Mammary epithelial cell (primary cell): Measurements from ENCODE around the gene LTB.

Experiments used
- CTCF ChIP-seq, 2 donors: IDR thresholded peaks in 1 of 2; conservative IDR thresholded peaks in 1 of 2; 2 replicates each; pipeline ENCODE4 v1.5.1; 2011 to 2012; ENCODE audit warnings: inconsistent platforms in 2 of 2, low read length in 2 of 2, mild to moderate bottlenecking in 2 of 2, control low read depth in 1 of 2, low read depth in 1 of 2; ENCODE audit not compliant: insufficient read depth in 1 of 2; ENCODE audit errors: extremely low read depth in 1 of 2
- EZH2 ChIP-seq: IDR thresholded peaks from 2 replicates; pipeline ENCODE4 v1.6.1; 2012; ENCODE audit warnings: low read length, inconsistent platforms, borderline replicate concordance

DNA sequence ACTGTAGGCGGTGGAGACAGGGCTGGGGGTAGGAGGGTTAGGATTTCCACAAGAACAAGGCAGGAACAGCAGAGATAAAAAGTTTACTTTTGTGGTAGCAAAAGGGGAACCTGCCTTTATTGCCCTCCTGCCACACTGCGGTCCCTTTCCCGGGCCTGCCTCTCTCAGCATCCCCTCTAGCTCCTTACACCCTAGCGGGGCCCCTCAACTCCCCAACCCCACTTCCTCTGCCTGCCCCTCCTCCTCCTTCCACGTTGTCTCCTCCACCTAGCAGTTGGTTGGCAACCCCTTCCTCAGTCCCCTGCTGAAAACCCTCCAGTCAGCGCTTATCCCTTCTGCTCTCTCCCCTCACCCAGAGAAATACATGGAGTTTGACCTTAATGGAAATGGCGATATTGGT, 33.5 kb upstream of the LTB start:
- TF ChIP-seq CTCF (conservative IDR thresholded peaks at IDR 0.05 in 1 of 2, IDR thresholded peaks at IDR 0.05 in 1 of 2; ENCODE audit: extremely low read depth in 1 of 2, insufficient read depth in 1 of 2, low read depth in 1 of 2, low read length in 2 of 2) (no peak), EZH2 (no peak)
